NCI-H2081 (cell line): ENCODE results near the gene PHKB.

Source experiments
- DNase-seq, 2 experiments: peaks; one replicate each; lab custom pipeline; 2025; lab: John Stamatoyannopoulos, UW

Gene PHKB

GRCh38 chr16:47693226-47693625, 232.1 kb downstream of the PHKB start:
- no peak for DNase-seq

DNA sequence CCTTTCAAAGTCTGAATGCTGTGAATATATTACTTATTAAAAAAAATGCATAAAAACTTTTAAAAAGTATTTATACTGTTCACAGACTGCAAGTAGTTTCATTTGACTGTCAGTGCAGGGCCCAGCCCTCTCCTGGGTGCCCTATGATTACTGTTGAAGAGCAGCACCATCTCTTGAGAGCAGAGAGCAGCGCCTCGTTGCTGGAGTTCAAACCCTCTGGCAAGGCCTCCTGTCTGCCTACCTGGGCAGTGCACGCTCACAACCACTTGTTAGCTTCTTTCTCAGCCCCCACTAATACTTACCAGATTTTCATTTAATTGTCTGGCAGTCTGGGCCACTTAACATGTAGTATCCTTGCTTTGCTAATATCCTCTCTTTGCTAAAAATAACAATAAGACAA, 233.4 kb downstream of the PHKB start:
- DNase-seq: no peak

GRCh38 chr16:47695756-47696155, 234.6 kb downstream of the PHKB start:
- no peak for DNase-seq

- DNase-seq: no peak
Observed at GRCh38 chr16:47697826-47698225, 236.7 kb downstream of the PHKB start.

GRCh38 chr16:47699106-47699505, 238.0 kb downstream of the PHKB start:
- DNase-seq: no peak

DNA sequence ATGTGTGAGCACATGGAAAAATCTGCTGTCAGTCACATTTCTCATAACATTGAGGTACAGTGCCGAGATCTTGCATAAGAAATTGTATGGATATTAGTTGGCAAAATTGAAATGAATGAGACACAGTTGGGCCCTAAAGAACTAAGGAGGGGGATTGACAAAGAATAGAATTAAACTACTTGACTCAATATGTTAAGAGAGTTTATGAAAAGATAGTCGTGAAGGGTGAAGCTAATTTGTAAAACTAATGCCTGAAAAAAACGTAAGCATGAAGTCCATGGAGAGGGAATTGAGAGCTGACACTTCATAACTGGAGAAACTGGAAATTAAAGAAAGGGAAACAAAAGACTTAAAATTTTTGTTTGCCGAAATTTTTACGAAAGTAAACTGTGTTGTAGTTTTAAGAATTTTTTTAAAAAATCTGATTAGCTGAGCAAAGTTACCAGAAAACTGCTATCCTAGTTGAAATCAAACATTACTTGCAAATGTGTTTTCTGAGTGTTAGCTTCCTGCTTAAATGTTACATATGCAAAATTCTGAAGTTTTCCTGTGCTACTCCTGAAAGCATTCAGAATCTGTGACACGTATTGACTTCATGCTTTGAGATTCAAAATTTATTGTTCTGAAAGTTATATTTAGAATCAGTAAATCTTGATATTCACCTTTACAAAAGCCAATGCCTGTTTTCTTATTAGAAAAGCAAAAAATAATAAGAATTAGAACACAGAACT, 239.9 kb downstream of the PHKB start:
- DNase-seq: no peak

GRCh38 chr16:47705266-47705665, 244.1 kb downstream of the PHKB start:
- no peak for DNase-seq

GRCh38 chr16:47711809-47712208, 250.7 kb downstream of the PHKB start:
- DNase-seq: no peak

- DNase-seq: no peak
Observed at GRCh38 chr16:47712276-47713224, 251.4 kb downstream of the PHKB start.

DNA sequence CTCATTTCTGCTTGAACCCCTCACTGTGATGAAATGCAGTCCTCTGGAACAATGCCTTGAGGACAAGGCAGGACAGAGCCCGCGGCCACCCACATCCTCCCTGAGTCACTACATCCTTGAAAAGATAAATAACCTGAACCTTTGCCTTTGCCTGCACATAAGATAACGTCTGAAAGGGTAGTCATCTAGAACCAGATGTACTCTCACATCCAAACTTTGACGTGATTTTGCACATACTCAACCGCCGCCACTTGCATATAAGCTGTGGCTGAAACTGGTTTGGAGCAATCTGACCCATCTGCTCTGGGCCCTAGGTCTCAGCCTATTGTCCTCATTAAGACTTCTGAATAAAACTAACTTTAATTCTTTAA, 252.1 kb downstream of the PHKB start:
- no peak for DNase-seq

DNA sequence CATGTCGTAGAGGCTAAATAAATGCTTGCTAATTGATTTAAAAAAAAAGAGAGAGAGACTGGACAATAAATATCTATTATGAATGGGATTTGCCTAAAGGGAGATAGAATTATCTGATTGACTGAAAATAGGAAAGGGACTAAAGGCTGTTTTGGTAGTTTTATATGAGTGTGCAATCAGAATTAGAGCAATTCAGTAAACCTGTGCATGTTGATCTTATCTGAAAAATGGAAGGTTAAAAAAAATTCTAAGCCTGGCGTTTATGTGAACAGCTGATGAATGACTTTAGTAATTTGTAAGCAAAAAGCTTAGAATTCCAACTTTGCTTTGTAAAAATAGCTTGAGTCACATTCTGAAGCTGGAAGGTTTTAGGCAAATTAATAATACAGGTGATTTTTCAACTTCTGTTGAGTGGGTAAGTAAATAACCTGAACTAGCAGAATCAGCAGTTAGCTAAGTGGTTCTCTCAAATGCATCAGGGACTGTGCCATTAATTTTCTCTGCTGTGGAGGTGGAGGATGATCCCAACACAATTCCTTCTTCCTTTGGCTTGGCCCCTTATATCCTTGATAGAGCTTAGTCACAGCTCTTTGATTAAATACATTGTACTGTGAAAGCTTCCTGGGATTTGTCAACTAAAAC, 254.4 kb downstream of the PHKB start:
- no peak for DNase-seq

- DNase-seq: no peak
Observed at GRCh38 chr16:47716571-47716970, 255.4 kb downstream of the PHKB start.

DNA sequence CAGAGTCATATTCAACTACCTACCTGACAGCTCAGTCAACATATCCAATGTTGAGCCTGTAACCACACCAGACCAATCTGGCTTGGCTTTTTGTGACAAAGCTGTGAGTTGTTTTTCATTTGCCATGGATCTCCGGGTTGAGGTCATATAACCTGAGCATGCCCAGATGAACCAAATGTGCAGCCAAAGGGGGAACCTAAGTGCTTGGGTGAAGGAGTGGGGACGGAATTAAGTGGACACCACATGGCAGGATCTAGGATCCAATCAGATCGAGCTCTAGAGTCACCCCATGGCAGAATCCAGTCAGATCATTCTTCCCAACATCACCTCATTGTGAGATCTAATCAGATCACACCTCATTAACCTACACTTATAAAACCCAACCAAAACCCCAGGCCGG, 258.6 kb downstream of the PHKB start:
- no peak for DNase-seq

DNA sequence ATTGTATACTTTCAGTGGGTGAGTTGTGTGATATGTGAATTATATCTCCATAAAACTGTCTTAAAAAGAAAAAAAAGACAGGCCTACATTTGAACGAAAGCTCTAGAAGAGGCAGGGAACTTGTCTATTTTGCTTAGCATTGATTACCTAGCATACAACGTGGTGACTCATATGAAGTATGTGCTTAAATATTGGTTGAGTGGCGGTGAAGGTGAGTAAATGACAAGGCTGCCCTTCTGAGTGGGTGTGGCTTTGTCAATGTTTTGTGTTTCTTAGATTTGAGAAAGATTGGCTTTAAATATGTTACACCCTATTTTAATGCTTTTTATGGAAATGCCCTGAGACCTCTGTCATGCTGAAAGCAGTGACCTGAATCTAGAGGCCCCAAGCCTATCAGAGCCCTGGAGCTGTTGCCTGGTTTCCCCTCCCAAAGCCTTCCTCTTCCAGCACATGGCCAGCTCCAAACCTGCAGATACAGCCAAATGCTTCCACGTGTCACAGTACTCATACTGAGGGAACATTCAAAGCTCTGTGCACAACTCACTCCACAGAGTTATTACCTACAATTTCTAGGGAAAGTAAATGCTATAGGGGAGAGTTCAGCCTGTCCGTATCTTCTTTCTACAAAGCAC, 260.0 kb downstream of the PHKB start:
- DNase-seq: no peak

GRCh38 chr16:47722046-47722445, 260.9 kb downstream of the PHKB start:
- no peak for DNase-seq

DNA sequence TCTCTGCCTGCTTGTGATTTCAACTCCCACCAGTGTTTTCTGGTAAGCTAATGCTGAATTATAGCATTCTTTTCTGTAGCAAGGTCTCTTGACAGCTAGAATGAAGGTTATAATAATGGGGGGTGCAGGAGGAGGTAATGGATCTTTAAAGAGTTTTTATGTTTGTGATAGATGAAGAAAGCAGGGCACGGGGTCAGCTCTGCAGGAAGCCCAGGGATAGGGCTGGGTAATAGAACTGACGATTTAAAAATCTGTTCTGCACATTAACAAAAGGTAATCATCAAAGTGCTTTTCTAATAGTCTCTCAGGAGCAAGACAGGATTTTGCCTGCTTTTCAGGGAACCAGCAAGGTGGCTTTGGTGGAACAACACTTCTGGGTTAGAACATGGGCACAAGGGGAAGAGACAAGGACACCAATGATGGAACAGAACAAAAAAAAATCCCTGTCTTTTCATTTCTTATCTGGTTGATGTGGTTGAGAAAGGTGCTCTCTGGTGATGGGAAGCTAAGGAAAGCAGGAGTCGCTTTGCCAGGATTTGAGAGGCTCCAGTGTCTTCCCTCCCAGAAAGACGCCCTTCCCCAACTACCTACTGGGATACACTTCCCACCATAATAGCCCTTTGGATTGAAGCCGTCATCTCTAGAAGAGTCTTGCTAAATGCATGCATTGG, 263.1 kb downstream of the PHKB start:
- no peak for DNase-seq

- no peak for DNase-seq
Observed at GRCh38 chr16:47725188-47725695, 264.1 kb downstream of the PHKB start.

DNA sequence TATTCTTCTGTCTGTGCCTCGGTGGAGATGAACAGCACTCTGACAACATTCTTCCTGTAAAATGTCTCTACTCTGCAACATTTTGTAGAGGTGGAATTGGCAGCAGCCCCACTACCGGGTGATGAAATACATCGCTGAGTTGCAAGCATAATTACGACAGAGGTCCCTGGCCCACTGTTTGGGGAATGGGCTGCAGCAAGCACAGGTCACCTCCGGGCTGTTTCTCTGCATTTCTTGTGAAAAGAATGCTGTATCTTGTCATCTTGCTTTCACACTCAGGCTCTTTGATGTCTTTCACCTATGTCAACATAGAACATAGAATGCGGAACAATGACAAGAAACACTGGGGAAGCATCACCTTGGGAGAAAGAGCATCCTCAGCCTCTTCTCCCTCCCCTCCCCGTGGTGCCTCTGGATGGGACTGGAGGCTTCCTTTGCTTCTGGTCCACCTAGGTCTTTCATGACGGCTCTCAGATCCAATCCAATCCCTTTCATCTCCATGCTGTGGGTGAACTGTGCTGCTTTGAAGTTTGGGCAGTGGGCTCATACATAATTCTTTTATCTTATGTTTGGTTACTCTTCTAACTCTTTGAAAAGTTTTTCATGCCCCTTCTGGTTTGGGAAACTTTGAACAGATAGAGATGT, 265.0 kb downstream of the PHKB start:
- no peak for DNase-seq

DNA sequence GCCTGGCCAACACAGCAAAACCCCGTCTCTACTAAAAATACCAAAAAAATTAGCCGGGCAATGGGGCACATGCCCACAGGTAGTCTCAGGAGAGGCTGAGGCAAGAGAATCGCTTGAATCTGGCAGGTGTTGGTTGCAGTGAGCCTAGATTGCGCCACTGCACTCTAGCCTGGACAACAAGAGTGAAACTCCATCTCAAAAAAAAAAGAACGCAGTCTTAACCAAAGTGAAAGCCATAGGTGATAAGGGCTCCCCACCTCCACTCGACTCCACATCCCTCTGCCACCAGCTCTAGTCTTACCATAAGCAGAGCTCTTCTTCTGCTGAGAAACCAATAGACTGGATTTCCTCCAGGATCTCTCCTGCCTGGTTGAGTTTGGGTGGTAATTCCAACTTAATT, 266.0 kb downstream of the PHKB start:
- no peak for DNase-seq

GRCh38 chr16:47728205-47728604, 267.1 kb downstream of the PHKB start:
- DNase-seq: no peak

GRCh38 chr16:47729701-47730100, 268.6 kb downstream of the PHKB start:
- no peak for DNase-seq
